Gastroesophageal sphincter (tissue), 3 donors: Measurements from ENCODE around the gene PTPRK.

Experiments used
- CTCF ChIP-seq, 4 experiments: fragments of 200-600 bp in 2 of 4; fragments of 450-650 bp in 2 of 4; sonication (generic) in 1 of 4; IDR thresholded peaks; one replicate each; pipeline ENCODE4 v1.5.1; 2017 to 2019; ENCODE audit warnings: antibody characterized with exemption in 4 of 4, mild to moderate bottlenecking in 2 of 4, moderate library complexity in 2 of 4
- EP300 ChIP-seq: sonication (generic); formaldehyde crosslinking; IDR thresholded peaks from one replicate; pipeline ENCODE4 v1.6.1; 2017; ENCODE audit warnings: antibody characterized with exemption, mild to moderate bottlenecking
- POLR2AphosphoS5 ChIP-seq: sonication (generic); formaldehyde crosslinking; IDR thresholded peaks from one replicate; pipeline ENCODE4 v1.6.1; 2017; ENCODE audit warnings: antibody characterized with exemption

DNA sequence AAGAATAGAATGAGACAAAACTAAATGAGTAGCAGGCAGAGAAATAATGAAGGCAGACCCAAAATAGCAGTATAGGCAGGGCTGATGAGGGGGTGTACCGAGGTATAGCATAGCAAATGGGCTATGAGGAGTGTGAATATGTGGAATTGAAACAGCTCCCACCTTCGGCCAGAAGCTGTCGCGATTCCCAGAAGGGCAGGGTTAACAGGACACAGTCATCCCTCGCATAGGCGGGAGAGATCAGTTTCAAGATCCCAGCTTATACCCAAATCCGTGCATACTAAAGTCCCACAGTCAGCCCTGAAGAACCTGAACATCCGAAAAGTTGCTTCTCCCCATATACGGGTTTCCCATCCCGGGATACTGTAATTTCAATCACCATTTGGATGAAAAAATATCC lies 82.7 kb downstream of the PTPRK start:
- no peak for TF ChIP-seq POLR2AphosphoS5
- no peak for TF ChIP-seq CTCF (IDR thresholded peaks at IDR 0.05)
- TF ChIP-seq EP300 = no peak
